ENCODE measurements around the gene LYL1. TPM values are rescaled to one million over a fixed set of nuclear protein-coding genes. Genes with fewer than 3 reads are reported as not detected.

Gene LYL1
- total RNA-seq, 1 donor from 2014 or later, result 9.4 TPM

GRCh38 chr19:13054626-13055212 is 47.9 kb downstream of the LYL1 start:
- ATAC-seq (peak; percentile 17), DNase-seq (ENCODE audit: missing footprints) (no peak)
- intact Hi-C loops (cut with DNase I), result loop anchor here (5.0 kb wide), 1 partner anchor 43 kb away; no protein-coding TSS in a partner anchor

DNA sequence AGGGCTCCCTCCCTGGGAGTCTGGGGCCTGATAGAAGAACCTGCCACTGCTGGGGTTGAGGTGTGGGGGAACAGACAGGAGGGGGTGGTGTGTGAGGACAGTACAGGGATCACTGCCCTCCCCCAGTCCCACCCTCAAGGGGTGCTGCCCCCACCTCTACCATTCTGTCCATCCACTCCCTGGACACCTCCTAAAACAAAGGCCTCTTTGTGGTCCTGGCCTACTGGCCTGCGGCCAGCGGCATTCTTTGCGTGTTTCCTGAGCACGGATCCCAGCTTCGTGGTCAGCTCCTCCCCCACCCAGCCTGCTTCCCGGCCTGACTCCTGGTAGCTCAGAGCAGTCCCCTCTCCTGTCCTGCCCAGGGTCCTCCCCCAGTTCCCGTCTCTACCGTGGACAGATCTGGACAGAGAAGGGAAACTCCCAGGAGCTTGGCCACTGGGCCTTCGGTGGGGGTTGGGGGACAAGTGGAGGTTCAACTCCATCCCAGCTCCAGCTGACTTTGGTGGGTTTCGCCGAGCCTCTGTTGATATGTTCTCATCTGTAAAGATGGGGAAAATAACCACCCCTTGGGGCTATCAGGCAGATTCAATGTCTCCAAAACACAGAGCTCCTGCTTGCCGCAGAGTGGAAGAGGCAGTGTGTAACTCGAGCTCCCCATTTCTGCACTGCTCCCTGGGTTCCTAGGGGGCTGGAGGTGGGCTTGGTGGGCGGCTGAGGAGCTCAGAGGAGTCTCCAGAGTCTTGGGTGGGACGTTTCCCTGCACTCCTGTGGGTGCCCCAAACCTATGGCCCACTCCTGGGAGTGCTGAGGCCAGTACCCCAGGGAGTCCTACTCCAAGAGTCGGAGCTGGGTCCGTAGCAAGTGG is 48.7 kb downstream of the LYL1 start:
- DNase-seq (ENCODE audit: missing footprints) (peak; percentile 95), ATAC-seq (peak; percentile 76)
- intact Hi-C loops (cut with DNase I), result loop anchor here (2.0 kb wide), 1 partner anchor 17 kb away; no protein-coding TSS in a partner anchor

DNA sequence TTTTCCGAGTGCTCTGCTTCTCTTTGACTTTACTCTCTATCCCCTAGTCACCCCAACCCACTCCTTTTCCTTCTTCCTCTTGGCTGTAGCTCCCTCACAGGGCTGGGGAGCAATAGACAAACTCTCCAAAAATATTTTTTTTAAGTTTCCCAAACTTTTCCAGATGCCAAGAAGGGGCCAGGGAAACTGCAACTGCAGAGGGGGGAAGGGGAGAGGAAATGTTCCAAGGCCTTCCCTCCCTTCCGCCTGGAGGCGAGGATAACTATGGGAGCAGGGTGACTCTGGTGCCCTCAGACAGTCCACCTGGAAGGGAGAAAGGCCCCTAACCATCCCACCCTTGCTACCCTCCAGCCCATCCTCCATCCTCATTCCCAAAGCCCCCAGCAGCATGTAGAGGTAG is 49.4 kb downstream of the LYL1 start:
- intact Hi-C loops (cut with DNase I), result loop anchor here (2.0 kb wide), 1 partner anchor 16 kb away; no protein-coding TSS in a partner anchor
- DNase-seq (ENCODE audit: missing footprints) (no peak), ATAC-seq (peak; percentile 12)

- DNase-seq (ENCODE audit: missing footprints) (no peak), ATAC-seq (no peak)
- intact Hi-C loops (cut with DNase I), result loop anchor here (2.0 kb wide), 1 partner anchor 16 kb away; no protein-coding TSS in a partner anchor
These were observed 50.0 kb downstream of the LYL1 start for GRCh38 chr19:13052447-13053175.

DNA sequence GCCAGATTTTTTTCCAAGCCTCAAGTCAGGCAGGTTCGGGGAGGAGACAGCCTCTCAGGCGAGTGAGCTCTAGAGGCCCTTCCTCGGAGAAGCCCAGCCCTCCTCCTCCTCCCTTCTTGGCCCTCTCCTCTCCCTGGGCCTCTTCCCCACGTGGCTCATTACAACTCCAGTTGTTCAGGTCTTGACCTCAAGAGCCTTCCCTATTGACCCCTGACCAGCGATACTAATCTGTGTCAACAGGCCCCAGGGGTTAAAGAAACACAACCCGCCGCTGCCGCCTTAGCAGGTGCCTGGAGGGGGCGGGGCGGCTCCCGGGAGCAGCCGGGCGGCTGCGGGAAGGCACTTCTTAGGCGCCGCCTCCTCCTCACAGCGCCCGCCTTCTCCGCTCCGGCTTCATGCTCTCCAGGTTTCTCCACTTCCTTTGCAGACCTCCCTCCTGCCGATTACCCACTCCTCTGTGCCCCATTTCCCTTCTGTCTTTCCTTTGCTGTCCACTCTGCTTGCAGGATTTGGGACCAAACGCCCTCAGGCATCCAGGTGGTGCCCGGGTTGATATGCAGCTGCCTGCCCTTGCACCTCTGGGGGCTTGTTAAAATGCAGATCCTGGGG is 51.0 kb downstream of the LYL1 start:
- no peak for ATAC-seq
- no peak for DNase-seq (ENCODE audit: missing footprints)
- intact Hi-C loops (cut with DNase I), result loop anchor here (2.0 kb wide), 1 partner anchor 15 kb away; no protein-coding TSS in a partner anchor

- intact Hi-C loops (cut with DNase I), result no loop called here
- DNase-seq (ENCODE audit: missing footprints), result no peak
These were observed 52.4 kb downstream of the LYL1 start for GRCh38 chr19:13050274-13050673.

More at GRCh38 chr19:13050274-13050673, 52.4 kb downstream of the LYL1 start:
- ATAC-seq, result no peak

Other genes with a start within 250 kb of the LYL1 start
- 18.8 TPM for gene DNASE2, start 221.4 kb downstream of the LYL1 start, total RNA-seq
- gene KLF1, start 215.7 kb downstream of the LYL1 start, total RNA-seq, result not detected
- 33.4 TPM for gene GCDH, start 211.7 kb downstream of the LYL1 start, total RNA-seq
- not detected for gene SYCE2, start 183.6 kb downstream of the LYL1 start, total RNA-seq
- gene FARSA, start 169.1 kb downstream of the LYL1 start, total RNA-seq, result 37.6 TPM
- 496 TPM for gene CALR, start 164.2 kb downstream of the LYL1 start, total RNA-seq
- 171 TPM for gene RAD23A, start 157.0 kb downstream of the LYL1 start, total RNA-seq
- 33.7 TPM for gene GADD45GIP1, start 145.6 kb downstream of the LYL1 start, total RNA-seq
- 9.9 TPM for gene DAND5, start 133.3 kb downstream of the LYL1 start, total RNA-seq
- gene NFIX, start 107.4 kb downstream of the LYL1 start, total RNA-seq, result 159 TPM
- gene TRMT1, start 13.9 kb upstream of the LYL1 start, total RNA-seq, result 21.1 TPM
- gene NACC1, start 15.4 kb upstream of the LYL1 start, total RNA-seq, result 54.0 TPM
- 34.5 TPM for gene STX10, start 47.5 kb upstream of the LYL1 start, total RNA-seq
- gene IER2, start 47.6 kb upstream of the LYL1 start, total RNA-seq, result 18.8 TPM